HL-60/S4 (cell line): Measurements from ENCODE around the gene ITGA8.

ENCODE experiments used
- in situ Hi-C: fragments of 300-500 bp; cut with MboI; formaldehyde crosslinking; loops from 2 replicates; pipeline ENCODE4 v1.14.3; 2022; ENCODE audit warnings: low sequenced_read_pairs

ITGA8 gene

DNA sequence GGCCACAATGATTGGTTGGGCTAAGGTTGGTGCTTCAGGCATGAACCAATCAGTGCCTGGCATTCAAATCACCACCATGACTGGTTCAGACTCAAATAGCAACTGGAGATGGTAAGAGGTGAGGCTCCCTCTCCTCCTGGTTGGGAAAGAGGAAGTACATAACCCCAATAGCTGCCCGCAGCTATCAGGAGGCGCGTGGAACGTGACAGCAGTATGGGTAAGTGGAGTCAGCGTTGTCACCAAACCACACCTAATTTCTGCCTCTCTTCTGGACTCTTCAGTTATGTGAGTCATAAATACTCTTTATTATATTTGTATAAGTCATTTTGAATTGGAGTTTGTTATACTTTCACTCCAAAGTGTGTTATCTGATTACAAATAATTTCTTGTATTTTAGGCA, 17.9 kb upstream of the ITGA8 start:
- in situ Hi-C loops, result no loop called here

DNA sequence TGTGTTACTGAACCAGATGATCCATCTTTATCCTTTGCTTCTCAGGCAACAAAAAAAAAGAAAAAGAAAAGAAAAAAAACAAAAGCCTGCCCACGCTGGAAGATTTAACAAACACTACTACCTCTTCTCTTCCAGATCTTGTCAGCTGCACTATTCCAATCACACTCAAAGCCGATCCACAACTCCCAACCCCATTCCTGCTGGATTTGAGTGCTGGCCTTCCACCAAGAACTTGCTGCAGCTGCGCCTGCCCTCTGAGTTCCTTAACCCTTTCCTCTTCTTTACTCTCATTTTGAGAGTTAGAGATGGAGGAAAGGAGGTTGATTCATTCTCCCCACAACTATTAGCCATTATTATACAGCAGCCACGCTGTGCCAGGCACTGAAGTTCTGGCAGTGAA, 16.0 kb upstream of the ITGA8 start:
- in situ Hi-C loops, result no loop called here

DNA sequence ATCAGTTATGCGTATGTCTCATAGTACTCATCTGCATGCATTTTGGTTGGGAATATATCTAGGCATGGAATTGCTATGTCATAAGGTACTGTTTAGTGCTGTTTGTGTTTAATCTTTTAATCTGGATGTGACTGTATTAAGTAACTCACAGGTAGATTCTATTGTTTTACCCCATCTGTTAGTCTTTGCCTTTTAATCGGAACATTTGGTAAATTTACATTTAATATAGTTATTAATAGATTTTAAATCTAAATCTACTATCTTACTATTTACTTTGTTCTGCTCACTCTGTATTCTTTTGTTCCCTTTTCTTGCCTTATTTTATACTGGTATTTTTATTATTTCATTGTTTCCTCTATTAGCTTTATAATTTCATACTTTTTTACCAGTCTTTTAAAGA, 10.6 kb upstream of the ITGA8 start:
- in situ Hi-C loops, result no loop called here

DNA sequence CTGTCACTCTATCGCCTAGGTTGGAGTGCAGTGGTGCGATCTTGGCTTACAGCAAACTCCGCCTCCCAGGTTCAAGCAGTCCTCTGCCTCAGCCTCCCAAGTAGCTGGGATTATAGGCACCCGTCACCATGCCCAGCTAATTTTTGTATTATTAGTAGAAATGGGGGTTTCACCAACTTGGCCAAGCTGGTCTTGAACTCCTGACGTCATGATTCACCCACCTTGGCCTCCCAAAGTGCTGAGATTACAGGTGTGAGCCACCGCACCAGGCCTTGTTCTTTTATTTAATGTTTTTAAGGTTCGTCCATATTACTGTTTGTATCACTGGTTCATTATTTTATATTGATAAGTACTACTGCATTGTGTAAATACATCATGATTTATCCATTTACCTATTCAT, 10.2 kb upstream of the ITGA8 start:
- in situ Hi-C loops, result loop anchor here (10.0 kb wide), 1 partner anchor 295 kb away; no protein-coding TSS in a partner anchor

DNA sequence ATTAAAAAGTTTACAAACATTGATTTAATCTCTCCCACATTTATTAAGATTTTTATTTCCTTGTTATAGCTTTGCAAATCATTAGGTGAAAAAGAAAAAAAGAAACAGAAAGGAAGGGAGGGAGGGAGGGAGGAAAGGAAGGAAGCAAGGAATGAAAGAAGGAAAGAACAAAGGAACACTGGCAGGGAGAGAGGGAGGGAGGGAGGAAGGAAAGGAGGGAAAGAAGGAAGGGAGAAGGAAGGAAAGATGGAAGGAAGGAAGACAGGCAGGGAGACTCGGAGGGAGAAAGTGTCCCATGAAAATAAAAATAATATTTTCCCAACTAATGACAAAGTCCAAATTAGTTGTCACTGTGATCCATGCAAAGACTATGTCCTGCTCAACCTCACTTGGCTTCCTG, 6.3 kb upstream of the ITGA8 start:
- in situ Hi-C loops, result loop anchor here (10.0 kb wide), 1 partner anchor 291 kb away; no protein-coding TSS in a partner anchor

DNA sequence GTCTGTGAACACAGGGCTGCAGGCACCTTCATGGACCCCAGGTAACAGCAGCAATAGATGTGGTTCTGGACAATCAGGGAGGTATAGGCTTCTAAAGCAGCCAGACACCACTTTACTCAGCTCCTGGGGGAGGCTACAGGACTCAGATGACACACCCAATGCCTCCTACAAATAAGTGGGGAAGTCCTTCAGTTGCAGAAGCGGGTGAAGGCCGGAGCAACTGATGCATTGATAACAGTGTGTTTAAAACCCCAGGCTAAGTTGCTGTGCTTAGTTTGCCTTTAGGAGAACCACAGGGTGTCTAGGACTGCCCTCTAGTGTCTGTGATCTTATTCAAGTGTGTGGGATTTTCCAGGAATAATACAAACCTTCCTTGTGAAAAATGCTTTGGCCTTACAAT, 5.9 kb upstream of the ITGA8 start:
- in situ Hi-C loops, result loop anchor here (10.0 kb wide), 1 partner anchor 291 kb away; no protein-coding TSS in a partner anchor

DNA sequence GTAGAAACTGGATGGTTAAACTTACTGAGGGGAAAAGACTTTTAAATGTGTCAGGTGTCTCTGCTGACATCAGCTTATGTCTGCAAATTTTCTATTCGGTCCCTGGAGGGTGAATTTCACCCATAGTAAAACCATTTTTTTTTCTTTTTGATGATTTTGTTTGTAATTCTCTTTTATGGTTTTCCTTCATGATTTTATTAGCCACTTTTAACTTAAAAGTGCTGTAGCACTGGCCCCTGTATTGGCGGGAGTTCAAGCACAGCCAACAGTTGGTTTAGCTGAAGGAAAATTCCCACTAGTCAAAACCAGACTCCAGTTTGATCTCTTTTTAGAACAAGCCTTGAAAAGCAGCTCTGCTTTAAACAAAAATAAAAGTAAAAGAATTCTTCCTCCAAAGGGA, 5.0 kb upstream of the ITGA8 start:
- in situ Hi-C loops, result loop anchor here (10.0 kb wide), 1 partner anchor 290 kb away; no protein-coding TSS in a partner anchor

DNA sequence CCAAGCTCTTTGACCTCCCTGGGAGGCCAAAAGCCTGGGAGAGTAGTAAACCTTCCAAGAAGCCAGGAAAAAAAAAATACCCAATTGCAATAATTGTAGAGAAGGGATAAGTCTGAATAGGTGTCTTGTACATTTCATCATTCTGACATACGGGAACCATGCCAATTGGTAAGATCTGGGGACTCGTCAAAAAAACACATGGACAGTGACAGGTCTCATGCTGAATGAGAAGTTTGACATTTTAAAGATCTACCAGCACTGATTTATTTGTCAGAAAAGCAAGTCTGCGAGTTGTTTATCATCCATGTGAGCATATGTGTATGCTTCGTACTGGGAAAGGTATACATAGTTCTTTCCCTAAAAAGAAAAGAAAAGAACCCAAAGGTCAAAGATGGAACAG, 4.1 kb upstream of the ITGA8 start:
- in situ Hi-C loops, result loop anchor here (10.0 kb wide), 1 partner anchor 289 kb away; no protein-coding TSS in a partner anchor

DNA sequence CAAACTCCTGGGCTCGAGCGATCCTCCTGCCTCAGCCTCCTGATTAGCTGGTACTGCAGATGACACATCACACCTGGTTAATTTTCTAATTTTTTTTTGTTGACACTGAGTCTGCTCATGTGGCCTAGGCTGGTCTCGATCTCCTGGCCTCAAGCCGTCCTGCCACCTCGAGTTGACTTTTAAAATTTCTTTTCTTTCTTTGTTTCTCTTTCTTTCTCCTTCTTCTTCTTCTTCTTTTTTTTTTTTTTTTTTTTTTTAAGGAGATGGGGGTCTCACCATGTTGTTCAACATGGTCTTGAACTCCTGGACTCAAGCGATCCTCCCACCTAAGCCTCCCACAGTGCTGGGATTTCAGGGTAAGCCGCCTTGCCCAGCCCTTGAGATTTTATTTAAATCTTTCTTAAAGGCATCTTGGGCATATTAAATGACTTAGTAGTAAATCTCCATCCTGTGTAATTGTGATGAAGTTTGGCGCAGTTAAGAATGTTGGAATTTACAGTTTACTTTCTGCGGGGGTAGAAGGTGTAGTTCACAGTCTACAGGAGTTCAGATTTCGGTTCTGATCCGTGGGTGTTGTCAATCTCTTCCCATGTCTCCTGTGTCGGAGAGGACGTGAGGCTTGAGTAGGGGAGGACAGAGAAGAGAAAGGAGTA, 1.0 kb upstream of the ITGA8 start:
- in situ Hi-C loops, result loop anchor here (10.0 kb wide), 1 partner anchor 286 kb away; no protein-coding TSS in a partner anchor

DNA sequence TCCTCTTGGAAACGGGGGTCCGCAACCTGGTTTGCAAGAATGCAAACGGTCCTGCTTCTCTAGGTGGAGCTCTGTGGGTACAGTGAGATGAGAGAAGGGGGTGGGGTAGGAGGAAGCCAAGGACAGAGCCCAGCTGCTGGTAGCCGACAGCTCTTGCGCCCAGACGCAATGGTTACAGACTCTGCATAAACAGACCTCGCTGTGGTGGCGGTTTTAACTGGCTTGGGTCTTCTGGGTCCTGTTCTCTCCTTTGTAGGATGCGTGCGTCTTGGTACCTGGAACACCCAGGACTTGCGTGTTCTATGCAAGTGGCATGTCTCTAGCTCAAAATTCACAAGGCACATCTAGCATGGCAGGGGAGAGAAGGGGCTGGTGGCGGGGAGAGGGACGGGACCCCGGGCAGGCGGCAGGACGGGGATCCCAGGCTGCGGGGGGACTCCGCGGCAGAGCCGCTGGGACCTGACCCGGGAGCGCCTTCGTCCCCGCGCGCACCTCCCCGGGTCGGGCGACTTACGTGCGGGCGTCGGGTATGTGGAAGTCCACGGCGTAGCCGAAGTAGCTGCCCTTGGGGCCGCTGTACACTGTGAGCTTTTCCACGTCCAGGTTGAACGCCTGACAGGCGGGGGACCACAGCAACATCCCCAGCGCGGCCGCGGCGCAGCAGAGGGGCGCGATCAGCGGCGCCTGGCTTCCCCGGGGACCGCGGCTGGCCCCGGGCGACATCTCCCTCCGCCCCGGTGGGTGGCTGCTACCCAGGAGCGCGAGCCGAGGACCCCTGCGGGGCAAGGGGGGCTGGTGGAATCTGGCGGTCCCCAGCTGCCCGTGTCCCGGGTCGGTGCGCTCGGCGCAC, 448 bp downstream of the ITGA8 start:
- in situ Hi-C loops, result no loop called here

DNA sequence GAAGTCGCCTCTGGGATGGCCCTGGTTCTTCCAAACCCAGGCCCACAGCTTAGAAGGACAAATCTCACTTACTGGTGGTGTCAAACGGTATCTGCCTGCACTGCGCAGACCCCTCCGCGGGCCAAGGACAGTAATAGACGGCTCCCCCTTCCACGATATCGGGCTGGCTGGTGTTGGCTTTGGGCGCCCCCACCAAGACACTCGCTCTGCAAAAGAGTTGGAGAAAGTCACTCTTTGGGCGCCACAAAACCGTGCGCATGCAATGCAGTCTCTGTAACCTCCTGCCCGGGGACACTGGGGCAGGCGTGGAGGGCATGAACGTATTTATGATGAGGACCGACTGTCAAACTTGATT, 1.1 kb downstream of the ITGA8 start:
- in situ Hi-C loops, result no loop called here

DNA sequence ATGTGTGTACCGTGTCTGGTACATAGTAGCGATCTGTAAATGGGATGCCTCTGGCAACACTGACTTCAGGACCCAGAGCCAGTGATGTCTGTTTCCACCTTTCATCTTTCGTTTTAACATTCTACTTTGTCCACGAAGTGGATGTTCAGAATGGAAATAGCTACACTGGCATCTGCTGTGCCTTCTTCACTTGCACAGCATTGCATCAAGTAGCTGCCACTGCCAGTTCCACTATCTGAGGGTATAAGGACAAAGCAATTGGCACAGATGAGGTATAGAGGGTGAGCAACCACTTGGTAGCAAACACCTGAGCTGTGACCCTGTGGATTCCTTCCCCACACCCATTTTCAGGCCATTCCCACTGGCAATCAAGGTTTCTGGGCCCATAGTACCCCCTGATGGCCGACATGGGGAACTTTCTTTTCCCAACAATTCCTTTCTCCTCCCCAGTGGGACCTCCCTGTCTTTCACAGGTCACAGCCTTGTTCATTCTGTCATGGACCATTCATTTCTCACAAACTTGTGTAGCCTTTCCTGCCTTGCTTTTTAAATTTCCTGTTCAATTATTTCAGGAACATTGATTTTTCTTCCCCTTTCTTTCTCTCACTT, 4.0 kb downstream of the ITGA8 start:
- in situ Hi-C loops, result no loop called here

DNA sequence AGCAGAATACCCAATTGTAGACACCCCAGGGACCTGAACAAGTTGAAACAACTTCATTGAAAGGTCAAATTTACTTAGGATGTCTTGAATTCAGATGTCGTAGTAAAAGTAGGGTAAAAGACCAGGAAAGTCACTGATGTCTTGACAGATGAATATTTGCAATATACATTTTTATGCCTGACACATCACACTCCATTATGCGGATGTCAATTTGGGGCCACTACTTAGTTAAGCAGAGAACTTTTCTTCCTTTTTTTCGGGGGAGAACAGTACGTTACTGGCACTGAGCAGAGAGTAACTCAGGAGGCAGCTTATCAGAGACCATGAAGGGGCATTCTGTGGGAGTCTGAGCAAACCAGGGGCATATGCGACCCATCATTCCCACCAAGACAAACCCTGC, 4.9 kb downstream of the ITGA8 start:
- in situ Hi-C loops, result no loop called here

DNA sequence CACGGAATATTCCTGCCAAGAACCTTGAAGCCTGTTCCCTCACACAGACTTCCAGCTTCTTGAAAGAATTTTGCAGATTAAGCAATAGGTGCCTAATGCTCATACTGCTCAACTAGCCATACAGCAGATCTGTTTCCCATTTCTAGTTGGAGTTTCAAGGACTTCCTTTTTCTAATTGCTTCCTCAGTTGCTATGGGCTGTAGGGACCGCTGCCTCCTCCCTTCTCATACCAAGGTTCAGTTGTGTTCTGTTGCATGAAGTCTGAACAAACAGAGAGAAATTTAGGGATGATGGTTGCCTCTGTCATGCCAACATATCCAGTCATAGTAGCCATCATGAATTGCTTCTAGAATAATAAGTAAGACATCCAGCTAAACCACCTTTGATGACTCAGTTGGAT, 6.8 kb downstream of the ITGA8 start:
- in situ Hi-C loops, result no loop called here

DNA sequence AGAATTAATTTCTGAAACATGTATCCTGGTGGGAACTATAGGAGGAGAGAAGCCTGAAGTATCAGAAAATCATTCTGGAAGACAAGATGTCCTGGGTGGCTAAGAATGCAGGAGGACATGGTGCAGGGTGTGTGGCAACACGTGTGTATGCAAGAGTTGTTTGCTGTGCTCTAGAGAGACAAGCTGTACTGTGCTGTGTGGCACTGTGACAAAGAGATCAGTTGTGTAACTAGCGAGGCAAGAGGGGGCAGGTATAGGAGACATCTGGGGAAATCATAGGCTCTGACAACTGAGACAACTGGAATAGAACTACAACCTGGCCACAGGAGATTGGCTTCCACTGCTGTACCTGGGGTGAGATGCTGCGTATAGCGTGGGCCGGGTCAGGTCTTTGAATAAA, 9.3 kb downstream of the ITGA8 start:
- in situ Hi-C loops, result no loop called here

DNA sequence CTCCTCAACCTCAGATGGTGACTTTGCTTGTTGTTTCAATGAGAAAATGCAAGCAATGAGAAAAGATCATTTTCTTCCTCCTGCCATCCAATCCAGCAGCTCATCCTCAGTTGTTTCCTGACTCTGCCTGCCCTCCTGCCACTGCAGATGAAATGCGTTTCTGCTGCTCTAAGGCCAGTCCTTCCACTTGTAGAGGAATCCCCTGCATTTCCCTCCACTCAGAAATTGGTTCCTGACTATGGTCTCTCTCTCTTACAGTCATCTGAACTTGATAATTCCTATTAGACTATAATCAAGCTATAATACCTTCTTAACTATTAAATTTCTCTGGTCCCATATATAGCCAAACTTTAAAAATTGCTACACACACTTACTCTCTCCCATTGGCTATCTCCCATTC, 14.4 kb downstream of the ITGA8 start:
- in situ Hi-C loops, result no loop called here

DNA sequence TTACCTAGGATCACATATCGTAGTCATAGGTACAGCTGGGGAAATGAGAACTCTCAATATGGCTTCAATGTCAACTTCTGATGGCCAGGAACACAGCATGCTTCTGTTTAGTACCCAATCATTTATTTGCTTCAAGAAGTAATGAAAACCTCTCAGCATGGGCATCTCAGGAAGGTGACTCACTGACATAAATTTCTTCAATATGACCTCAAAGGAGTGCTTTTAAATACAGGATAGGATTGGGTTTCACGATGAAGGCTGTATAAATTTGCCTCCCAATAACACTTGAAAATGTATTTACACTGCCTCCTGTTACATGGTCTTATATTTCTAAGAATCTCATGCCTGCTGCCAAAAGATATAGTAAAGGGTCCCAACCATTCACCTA, 15.1 kb downstream of the ITGA8 start:
- in situ Hi-C loops, result no loop called here

DNA sequence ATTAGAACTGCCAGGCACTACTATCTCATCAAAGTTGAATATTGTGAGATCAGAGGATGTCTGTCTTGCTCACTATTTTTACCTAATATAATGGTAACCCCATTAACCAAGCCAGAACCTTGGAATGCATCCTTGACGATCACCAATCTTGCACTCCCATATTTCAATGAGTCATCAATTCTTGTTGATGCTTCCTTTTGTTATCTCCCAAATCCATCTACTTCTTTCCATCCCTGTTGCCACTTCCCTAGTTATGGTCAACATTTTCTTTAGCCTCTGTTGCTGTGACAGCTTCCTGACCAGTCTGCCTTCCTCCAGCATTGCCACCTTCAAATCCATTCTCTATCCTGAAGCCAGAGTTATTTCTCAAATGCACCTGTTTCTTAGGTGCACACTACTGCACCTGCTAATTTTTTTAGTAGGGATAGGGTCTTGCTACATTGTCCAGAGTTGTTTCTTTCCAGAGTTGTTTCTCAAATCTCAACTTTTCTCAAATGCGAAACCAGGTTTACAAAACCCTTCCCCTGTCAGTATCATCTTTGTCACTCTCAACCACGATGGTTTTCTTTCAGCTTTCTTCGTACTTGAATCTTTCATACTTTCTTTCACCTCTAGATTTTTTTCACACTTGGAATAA, 15.7 kb downstream of the ITGA8 start:
- in situ Hi-C loops, result no loop called here

DNA sequence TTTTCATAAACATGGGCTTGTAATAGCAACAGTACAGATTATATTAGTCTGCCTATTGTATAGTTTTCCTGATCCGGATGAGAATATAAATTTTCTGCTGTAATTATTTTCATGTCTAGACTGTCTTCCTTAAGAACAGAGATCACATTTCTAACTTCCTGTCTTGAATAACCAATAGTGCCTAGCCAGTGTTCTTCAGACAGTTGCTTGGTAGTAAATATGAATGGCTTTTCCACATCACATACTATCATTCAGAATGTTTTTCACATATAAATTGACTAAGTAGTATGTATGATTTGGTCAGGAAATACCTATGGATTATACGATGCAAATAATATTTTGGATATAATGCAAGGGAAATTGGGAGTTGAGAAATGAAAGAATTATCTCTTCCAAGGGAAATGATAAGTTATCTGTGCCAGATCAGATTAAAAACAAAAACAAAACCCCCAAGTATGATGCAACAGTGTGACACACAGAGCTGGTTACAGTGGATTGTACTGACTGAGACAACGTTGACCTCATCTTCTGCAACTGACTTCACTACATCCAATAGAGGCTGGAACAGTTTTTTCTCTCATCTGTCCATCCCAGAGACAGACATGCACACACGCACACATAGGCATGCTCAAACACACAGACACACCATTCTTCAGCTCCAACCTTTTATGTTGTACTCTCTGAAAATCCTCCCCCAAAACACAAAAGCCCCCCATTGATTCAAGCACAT, 16.4 kb downstream of the ITGA8 start:
- in situ Hi-C loops, result no loop called here

DNA sequence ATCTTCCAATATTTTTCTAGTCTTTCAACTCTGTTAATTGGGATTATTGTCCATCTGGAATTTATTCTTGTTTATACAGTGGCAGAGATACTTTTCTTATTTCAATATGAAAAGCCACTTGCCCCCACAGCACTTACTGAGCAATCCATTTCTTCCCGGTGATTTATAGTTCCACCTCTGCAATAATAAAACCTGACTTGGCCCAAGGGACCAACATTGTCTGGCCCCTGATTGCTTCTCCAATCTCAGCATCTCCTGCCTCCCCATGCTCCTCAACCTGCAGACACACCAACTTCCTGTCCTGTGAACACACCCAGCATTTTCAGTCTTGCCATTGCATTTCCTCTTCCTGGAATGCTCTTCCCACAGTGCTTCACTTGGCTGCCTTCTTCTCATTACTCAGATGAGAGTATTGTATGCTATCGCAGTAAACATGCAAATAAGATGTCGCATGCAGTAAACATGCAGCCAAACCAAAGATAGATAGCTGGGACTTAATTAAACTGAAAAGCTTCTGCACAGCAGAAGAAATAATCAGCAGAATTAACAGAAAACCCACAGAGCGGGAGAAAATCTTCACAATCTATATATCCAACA, 19.5 kb downstream of the ITGA8 start:
- in situ Hi-C loops, result no loop called here
